NT2/D1 (cell line): Measurements from ENCODE around the gene EPB42.

Experiments
- DNase-seq: peaks from one replicate; pipeline ENCODE4 v3.0.0-alpha.2; 2011; ENCODE audit warnings: low read depth, low spot score
- H3K27me3 ChIP-seq: 2 replicates; pipeline ENCODE4 v1.6.0; 2011; ENCODE audit warnings: mild to moderate bottlenecking; ENCODE audit not compliant: insufficient read length, insufficient read depth
- H3K36me3 ChIP-seq: 2 replicates; pipeline ENCODE4 v1.6.1; 2011; ENCODE audit warnings: mild to moderate bottlenecking, low read length, mixed read lengths; ENCODE audit not compliant: insufficient read depth, insufficient read length
- H3K4me1 ChIP-seq: 2 replicates; pipeline ENCODE4 v1.5.1; 2011; ENCODE audit not compliant: insufficient read depth, insufficient read length
- H3K4me3 ChIP-seq: 2 replicates; pipeline ENCODE4 v1.5.1; 2011; ENCODE audit warnings: low read depth; ENCODE audit not compliant: insufficient read length
- H3K9ac ChIP-seq: 2 replicates; pipeline ENCODE4 v1.6.0; 2011; ENCODE audit warnings: low read depth; ENCODE audit not compliant: insufficient read length
- H3K9me3 ChIP-seq: 2 replicates; pipeline ENCODE4 v1.5.1; 2011; ENCODE audit warnings: mild to moderate bottlenecking, low read length; ENCODE audit not compliant: insufficient read depth
- SUZ12 ChIP-seq: IDR thresholded peaks from 2 replicates; pipeline ENCODE4 v1.6.1; 2011; ENCODE audit not compliant: insufficient read length, insufficient read depth; ENCODE audit errors: extremely low read depth
- YY1 ChIP-seq: IDR thresholded peaks from 2 replicates; pipeline ENCODE4 v1.6.1; 2011; ENCODE audit not compliant: insufficient read length, insufficient read depth
- ZNF274 ChIP-seq: IDR thresholded peaks from 2 replicates; pipeline ENCODE4 v1.6.1; 2011; ENCODE audit warnings: mild to moderate bottlenecking, low read depth, low read length

EPB42 gene

GRCh38 chr15:43153269-43153668, 67.5 kb downstream of the EPB42 start:
- Histone ChIP-seq H3K9ac (no peak overlapping the region), H3K9me3 (no peaks in the 10 kb centered on the region), H3K4me1 (no peaks in the 10 kb centered on the region), H3K4me3 (no peak overlapping the region), H3K27me3 (no peaks in the 10 kb centered on the region), H3K36me3 (no peaks in the 10 kb centered on the region)
- TF ChIP-seq ZNF274 = no peak
- TF ChIP-seq YY1 = no peak
- TF ChIP-seq SUZ12 = no peak
- DNase-seq = no peak

GRCh38 chr15:43151688-43152087, 69.1 kb downstream of the EPB42 start:
- Histone ChIP-seq H3K9ac (no peak overlapping the region), H3K4me3 (no peak overlapping the region), H3K27me3 (no peaks in the 10 kb centered on the region), H3K9me3 (no peaks in the 10 kb centered on the region), H3K4me1 (no peaks in the 10 kb centered on the region), H3K36me3 (no peaks in the 10 kb centered on the region)
- TF ChIP-seq ZNF274 (no peak), YY1 (no peak), SUZ12 (no peak)
- DNase-seq = no peak

GRCh38 chr15:43150191-43150929, 70.5 kb downstream of the EPB42 start:
- H3K4me1 ChIP-seq = no peaks in the 10 kb centered on the region
- H3K9ac ChIP-seq = no peak overlapping the region
- no peak overlapping the region for H3K4me3 ChIP-seq
- TF ChIP-seq ZNF274 (no peak), YY1 (no peak), SUZ12 (no peak)
- no peaks in the 10 kb centered on the region for H3K9me3 ChIP-seq
- no peaks in the 10 kb centered on the region for H3K36me3 ChIP-seq
- DNase-seq = no peak
- H3K27me3 ChIP-seq = no peaks in the 10 kb centered on the region
